H54 (cell line): Measurements from ENCODE around the gene APOO.

Experiments
- DNase-seq: peaks from one replicate; pipeline ENCODE4 v3.0.0; 2011; ENCODE audit warnings: low spot score, mixed read lengths; ENCODE audit not compliant: insufficient read length
- FAIRE-seq: peaks from 3 replicates; lab custom pipeline; 2011; peaks lifted over from hg19 to GRCh38; lab: Jason Lieb, UNC
- POLR2A ChIP-seq: IDR thresholded peaks from 2 replicates; pipeline ENCODE4 v1.6.1; 2011; ENCODE audit warnings: low read depth, mild to moderate bottlenecking, low read length

APOO gene

DNA sequence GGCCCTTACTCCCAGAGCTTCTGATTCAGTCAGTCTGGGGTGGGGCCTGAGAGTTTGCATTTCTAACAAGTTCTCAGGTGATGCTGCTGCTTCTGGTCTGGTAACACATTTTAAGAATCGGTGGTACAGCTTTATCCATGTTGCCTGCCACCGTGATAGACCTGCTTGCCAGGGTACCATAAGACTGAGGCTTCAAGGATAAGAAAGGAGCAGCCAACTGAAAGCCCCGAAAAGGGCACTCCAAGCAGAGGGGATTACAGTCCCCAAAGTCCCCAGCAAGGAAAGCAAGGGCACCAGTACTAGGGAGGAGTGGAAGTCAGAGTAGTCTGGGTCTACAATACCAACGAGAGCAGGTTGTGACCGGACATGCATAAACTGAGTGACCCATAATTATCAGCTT, 49.8 kb downstream of the APOO start:
- FAIRE-seq (no peak), DNase-seq (no peak)
- TF ChIP-seq POLR2A: no peak

DNA sequence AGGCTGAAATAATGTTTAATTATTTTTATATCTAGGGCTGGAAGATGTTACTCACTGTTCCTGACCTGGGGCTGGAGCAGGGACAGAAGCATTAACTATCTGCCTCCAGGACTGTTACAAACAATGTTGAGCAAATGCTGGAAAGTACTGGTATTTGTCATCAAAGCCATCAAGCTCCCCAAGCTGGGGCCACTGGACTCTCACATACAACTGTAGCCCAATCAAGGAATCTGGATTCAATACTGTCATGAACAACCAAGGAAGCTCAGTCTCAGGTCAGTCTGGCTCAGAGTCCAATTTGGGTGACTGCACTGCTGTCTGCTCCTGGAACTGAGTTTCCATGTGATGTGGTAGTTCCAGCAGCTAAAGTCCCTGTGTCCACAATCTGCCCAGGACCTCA, 50.4 kb downstream of the APOO start:
- DNase-seq (no peak), FAIRE-seq (no peak)
- TF ChIP-seq POLR2A: no peak

DNA sequence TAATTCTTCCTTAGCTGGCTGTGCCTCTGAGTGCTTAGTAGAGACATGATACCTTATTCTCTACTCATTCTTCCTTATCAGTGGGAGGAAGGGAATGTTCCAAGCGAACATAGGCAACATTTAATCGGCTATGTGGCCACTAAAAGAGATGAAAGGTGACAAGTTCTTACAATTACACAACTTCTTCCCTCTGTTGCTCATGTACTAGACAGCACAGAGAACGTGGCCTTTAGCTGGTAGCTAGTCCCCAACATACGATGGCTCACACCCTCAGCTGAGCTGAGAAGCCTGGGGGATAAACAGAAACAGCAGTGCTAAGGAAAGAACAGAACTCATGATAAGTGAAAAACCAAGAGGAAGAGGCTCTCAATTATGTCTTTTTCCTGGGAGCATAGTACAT, 52.2 kb downstream of the APOO start:
- no peak for FAIRE-seq
- no peak for TF ChIP-seq POLR2A
- DNase-seq: no peak

GRCh38 chrX:23854945-23855344, 52.8 kb downstream of the APOO start:
- TF ChIP-seq POLR2A: no peak
- FAIRE-seq (no peak), DNase-seq (no peak)

GRCh38 chrX:23854122-23854521, 53.6 kb downstream of the APOO start:
- DNase-seq (no peak), FAIRE-seq (no peak)
- no peak for TF ChIP-seq POLR2A

DNA sequence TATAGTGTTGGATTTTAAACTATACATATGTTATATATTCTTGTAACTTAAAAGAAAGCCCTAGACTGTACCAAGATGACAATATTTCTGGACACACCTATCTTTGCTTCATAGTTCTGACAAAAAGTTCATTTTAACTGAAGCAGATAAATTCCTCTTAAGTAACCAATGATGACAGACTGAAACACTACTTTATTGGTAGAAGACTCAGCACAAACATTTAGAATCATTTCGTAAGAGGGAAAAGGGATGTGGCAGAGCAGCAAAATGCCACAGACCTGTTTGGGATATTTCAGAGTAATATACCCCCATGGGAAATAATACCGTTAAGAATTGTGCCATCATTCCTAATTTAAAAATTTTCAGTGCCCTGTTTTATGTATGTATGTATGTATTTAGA, 56.2 kb downstream of the APOO start:
- TF ChIP-seq POLR2A: no peak
- DNase-seq: no peak
- FAIRE-seq: no peak

- FAIRE-seq (no peak), DNase-seq (no peak)
- TF ChIP-seq POLR2A: no peak
These were observed 58.5 kb downstream of the APOO start for GRCh38 chrX:23849241-23849640.

DNA sequence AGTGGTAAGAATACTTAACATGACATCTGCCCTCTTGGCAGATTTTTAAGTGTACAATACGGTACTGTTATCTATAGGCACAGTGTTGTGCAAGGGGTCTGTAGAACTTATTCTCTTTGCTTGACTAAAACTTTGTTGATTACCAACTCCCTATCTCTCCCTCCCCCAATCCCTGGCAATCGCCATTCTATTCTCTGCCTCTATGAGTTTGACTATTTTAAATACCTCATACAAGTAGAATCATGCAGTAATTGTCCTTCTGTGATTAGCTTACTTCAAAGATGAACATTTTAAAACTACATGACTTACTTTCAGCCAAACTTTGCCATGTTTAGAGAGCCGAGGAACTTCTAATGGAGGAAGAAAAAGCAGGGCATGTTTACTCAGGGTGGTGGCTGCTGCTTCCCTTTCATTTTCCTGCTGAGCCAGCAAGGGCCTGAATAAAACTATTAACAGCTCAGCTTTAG, 62.4 kb downstream of the APOO start:
- FAIRE-seq (no peak), DNase-seq (no peak)
- TF ChIP-seq POLR2A: no peak

DNA sequence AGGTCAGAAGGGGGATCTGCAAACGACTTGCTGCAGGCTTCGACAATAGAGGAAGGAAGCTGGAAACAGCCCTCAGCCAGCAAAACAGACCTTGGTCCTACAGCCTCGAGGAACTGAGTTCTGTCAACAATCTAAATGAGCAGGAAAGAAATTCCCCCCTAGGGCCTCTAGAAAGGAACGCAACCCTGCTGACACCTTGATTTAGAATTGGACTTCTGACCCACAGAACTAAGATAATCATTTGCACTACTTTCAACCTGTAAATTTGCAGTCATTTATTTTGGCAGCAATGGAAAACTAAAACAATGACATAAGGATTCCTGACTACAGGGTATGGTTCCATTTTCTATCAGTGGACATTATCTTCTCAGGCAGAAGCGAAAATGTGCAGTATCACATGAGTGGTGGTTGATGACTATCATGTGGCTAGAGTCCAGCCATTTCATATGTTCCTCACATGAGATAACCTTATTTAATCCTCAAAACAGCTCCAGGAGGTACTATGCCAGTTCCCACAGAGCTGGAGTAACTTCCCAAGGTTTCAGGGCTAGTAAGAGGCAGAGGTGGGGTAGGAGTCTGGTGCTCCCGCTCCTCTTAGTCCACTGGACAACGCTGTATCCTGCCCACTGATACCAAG, 63.1 kb downstream of the APOO start:
- FAIRE-seq: no peak
- no peak for DNase-seq
- TF ChIP-seq POLR2A: no peak

DNA sequence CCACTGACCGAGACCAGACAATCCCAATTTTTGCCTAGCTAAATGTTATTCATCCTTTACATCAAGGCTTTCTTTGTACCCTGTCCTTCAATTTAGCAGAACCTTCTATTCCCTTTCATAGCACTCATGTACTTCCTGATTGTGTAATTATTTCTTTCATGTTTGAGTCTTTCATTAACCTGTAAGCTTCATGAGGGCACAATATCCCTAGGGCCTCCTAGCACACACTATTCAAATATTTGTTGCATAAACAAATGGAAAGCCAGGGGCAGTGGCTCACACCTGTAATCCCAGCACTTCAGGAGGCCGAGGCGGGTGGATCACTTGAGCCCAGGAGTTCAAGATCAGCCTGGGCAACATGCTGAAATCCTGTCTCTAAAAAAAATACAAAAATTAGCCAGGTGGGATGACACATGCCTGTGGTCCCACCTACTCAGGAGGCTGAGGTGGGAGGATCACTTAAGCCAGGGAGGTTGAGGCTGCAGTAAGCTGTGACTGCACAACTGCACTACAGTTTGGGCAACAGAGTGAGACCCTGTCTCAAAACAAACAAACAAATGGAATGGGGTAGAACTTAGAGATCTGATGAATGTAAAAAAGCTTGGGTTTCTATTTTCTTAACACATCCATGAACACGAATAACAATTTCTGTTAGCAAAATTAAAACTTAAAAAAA, 65.8 kb downstream of the APOO start:
- no peak for DNase-seq
- no peak for TF ChIP-seq POLR2A
- no peak for FAIRE-seq

GRCh38 chrX:23840674-23841073, 67.1 kb downstream of the APOO start:
- no peak for DNase-seq
- no peak for FAIRE-seq
- no peak for TF ChIP-seq POLR2A

DNA sequence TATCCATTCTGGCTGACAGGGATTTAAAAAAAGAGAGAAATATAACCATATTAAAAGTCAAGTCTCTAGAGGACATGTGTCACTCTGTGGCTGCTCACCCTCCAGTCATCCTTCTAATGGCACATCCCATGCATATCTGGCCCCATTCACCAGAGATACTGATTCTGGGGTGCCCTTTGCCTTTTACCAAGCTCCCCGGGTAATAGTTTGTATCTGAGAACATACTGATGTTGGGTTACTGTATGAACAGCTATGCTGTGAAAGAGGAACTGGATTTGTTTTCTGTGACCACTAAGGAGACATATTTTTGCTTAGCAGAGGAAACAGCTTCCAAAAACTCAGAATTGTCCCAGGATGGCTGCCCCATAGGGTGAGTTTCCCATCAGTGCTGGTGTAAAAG, 68.8 kb downstream of the APOO start:
- TF ChIP-seq POLR2A: no peak
- no peak for FAIRE-seq
- no peak for DNase-seq

GRCh38 chrX:23832721-23833120, 75.0 kb downstream of the APOO start:
- FAIRE-seq (no peak), DNase-seq (no peak)
- TF ChIP-seq POLR2A: no peak

DNA sequence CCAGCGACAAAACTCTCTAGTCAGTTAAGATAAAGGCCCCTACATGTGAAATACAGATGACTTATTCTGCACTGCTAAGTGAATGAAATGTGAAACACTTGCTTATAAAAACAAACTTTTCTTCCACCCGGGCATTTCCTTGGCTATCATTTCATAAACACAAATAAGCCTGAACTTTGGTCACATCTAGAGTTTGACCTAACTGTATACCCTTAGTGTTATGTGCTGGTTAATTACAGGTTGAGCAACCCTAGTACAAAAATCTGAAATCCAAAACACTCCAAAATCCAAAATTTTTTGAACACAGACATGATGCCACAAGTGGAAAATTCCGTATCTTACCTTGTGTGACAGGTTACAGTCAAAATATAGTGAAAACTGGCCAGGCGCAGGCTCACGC, 78.9 kb downstream of the APOO start:
- no peak for TF ChIP-seq POLR2A
- no peak for FAIRE-seq
- DNase-seq: no peak

- no peak for TF ChIP-seq POLR2A
- FAIRE-seq: no peak
- no peak for DNase-seq
These were observed 81.1 kb downstream of the APOO start for GRCh38 chrX:23826653-23827052.
